OCI-LY7 (cell line): ENCODE measurements around the gene RPS16. TPM values are rescaled to one million over a fixed set of nuclear protein-coding genes. Genes with fewer than 3 reads are reported as not detected.
A peak's percentile ranks its signal among the peaks of the same experiment; 100 is the strongest.

ENCODE experiments used
- BruUV-seq: library from RNA; stranded (reverse); fragments of 400-500 nt; replicated peaks from 2 replicates; lab custom pipeline; 2021; lab: Mats Ljungman, UMichigan
- CTCF ChIA-PET: fragments of 300-600 bp; sonication (Branson Sonifier 250); formaldehyde crosslinking; loops from one replicate; lab custom pipeline; 2022; ENCODE audit warnings: antibody characterized with exemption; ENCODE audit not compliant: unreplicated experiment; lab: Charles Lee
- POLR2A ChIA-PET: fragments of 300-600 bp; sonication (Branson Sonifier 250); formaldehyde crosslinking; loops from one replicate; lab custom pipeline; 2022; ENCODE audit warnings: antibody characterized with exemption; lab: Charles Lee
- DNase-seq: peaks from one replicate; pipeline ENCODE4 v3.0.0-alpha.2; 2015; ENCODE audit warnings: low spot score
- H2AFZ ChIP-seq: fragments of 200-600 bp; sonication (generic), shearing (Covaris generic); 2 replicates; pipeline ENCODE4 v1.6.1; 2014; ENCODE audit warnings: mild to moderate bottlenecking, antibody characterized with exemption, low read length, moderate library complexity
- H3K27ac ChIP-seq: fragments of 200-600 bp; sonication (generic); 2 replicates; pipeline ENCODE4 v1.5.1; 2014; ENCODE audit warnings: mixed run types, low read depth, mild to moderate bottlenecking, moderate library complexity, low read length, inconsistent platforms; ENCODE audit not compliant: poor library complexity, severe bottlenecking
- H3K36me3 ChIP-seq: fragments of 200-600 bp; sonication (generic); 2 replicates; pipeline ENCODE4 v1.6.1; 2014; ENCODE audit warnings: mild to moderate bottlenecking, antibody characterized with exemption, low read length, moderate library complexity, mixed read lengths; ENCODE audit not compliant: insufficient read depth
- H3K4me1 ChIP-seq: fragments of 200-600 bp; sonication (generic); 2 replicates; pipeline ENCODE4 v1.5.1; 2014; ENCODE audit warnings: mild to moderate bottlenecking, low read length; ENCODE audit not compliant: insufficient read depth, poor library complexity, severe bottlenecking
- H3K4me2 ChIP-seq: fragments of 200-600 bp; sonication (generic); 2 replicates; pipeline ENCODE4 v1.6.1; 2014; ENCODE audit warnings: mild to moderate bottlenecking, low read length
- H3K4me3 ChIP-seq: fragments of 200-600 bp; sonication (generic); 2 replicates; pipeline ENCODE4 v1.5.1; 2014; ENCODE audit warnings: mild to moderate bottlenecking, low read depth, low read length; ENCODE audit not compliant: poor library complexity, severe bottlenecking
- H3K79me2 ChIP-seq: fragments of 200-600 bp; sonication (generic); 2 replicates; pipeline ENCODE4 v1.6.1; 2016; ENCODE audit warnings: low read depth, mild to moderate bottlenecking, low read length, moderate library complexity, mixed read lengths; ENCODE audit not compliant: insufficient read depth
- H3K9me2 ChIP-seq: fragments of 200-600 bp; sonication (generic); 2 replicates; pipeline ENCODE4 v1.6.1; 2016; ENCODE audit warnings: mild to moderate bottlenecking, low read length, mixed read lengths; ENCODE audit not compliant: insufficient read depth
- H3K9me3 ChIP-seq: fragments of 200-600 bp; sonication (generic); 2 replicates; pipeline ENCODE4 v1.6.1; 2014; ENCODE audit warnings: mild to moderate bottlenecking, mixed run types, low read length, mixed read lengths
- H4K20me1 ChIP-seq: fragments of 200-600 bp; sonication (generic); 2 replicates; pipeline ENCODE4 v1.6.1; 2014; ENCODE audit warnings: mild to moderate bottlenecking, antibody characterized with exemption, low read length, moderate library complexity, mixed read lengths; ENCODE audit not compliant: insufficient read depth
- EZH2phosphoT487 ChIP-seq: fragments of 200-600 bp; sonication (generic); IDR thresholded peaks from 2 replicates; pipeline ENCODE4 v1.6.1; 2018; ENCODE audit warnings: low read depth, borderline replicate concordance, mild to moderate bottlenecking, mixed run types, antibody characterized with exemption, low read length, moderate library complexity, mixed read lengths
- intact Hi-C: fragments of 100-400 bp; cut with micrococcal nuclease; formaldehyde crosslinking; loops from one replicate; pipeline ENCODE4 v1.10.0; 2022; ENCODE audit not compliant: unreplicated experiment
- total RNA-seq, 2 experiments: library from RNA; depleted of rRNA in 1 of 2; stranded (reverse); fragments of >200 nt in 1 of 2; shearing (Covaris generic) in 1 of 2; gene quantifications; 2 replicates each; pipeline ENCODE4 v1.2.3, GENCODE V29; 2014 to 2022
- TF ChIP-seq, protein P1 (sequence below): fragments of 200-600 bp; sonication (generic); conservative IDR thresholded peaks from 2 replicates; pipeline ENCODE4 v1.5.1; 2014; ENCODE audit warnings: mild to moderate bottlenecking, antibody characterized with exemption, low read length, moderate library complexity, mixed read lengths

RPS16 gene
- total RNA-seq, 2 experiments from 2014 or later, result 634 to 3,661 TPM

DNA sequence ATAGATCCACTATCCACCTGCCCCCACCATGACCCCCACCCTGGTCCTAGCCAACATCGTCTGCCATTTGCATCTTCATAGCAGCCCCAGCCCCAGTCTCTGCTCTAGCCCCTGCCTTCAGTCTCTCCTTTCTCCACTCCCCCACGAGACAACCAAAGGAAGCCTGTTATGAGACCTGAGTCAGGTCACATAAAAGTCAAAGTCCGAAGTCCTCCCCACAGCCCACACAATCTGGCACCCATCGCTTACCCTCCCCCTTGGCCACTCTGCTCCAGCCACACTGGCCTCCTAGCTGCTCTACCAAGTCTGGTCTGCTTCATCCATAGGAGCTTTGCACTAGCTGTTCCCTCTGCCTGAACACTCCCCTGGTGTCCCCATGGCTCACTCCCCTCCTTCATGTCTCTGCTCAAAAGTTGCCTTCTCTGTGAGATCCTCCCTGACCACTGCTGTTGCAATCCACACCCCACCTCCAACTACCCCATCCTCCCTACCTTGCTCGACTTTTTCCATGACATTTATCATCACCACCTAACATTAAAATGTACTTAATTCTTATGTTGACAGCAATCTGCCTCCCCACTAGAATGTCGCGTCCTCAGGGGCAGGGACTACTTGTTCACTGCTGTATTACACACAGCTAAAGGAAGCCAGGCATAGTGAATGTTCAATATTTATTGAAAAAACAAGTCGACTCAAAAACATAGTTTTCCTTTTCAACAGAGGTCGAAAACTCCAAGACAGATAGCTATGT, 24.5 kb downstream of the RPS16 start:
- H3K4me3 ChIP-seq, result peak overlapping the region; percentile 61

DNA sequence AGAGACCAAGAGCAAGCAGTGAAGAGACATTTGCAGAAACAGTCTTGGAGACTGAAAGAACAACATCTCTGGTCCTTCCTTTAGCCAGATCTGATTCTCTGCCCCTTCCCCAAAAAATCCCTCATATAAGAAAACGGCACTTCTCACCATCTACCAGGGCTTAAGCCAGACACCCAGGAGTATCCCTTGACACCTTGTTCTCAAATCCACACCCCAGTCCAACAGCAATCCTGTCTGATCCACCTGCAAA, 25.0 kb downstream of the RPS16 start:
- no peak for DNase-seq
- peaks cover 4% of the 10 kb centered on the region for H4K20me1 ChIP-seq
- ChIA-PET CTCF (interaction anchor here (0.9 kb wide), 1 partner anchor 13 kb away, joined by 3 read pairs; no protein-coding TSS in a partner anchor), POLR2A (interaction anchor here (1.5 kb wide), 1 partner anchor 13 kb away, joined by 9 read pairs; no protein-coding TSS in a partner anchor)
- peaks cover 22% of the 10 kb centered on the region for H3K36me3 ChIP-seq
- peaks cover 43% of the 10 kb centered on the region for H3K79me2 ChIP-seq
- peak overlapping the region; percentile 91 for H3K27ac ChIP-seq
- BruUV-seq, result no TSS peak
- no peaks in the 10 kb centered on the region for H3K9me3 ChIP-seq
- H2AFZ ChIP-seq, result no peak overlapping the region
- H3K4me3 ChIP-seq, result peak overlapping the region; percentile 96
- H3K9me2 ChIP-seq, result no peaks in the 10 kb centered on the region
- H3K4me1 ChIP-seq, result peaks cover 38% of the 10 kb centered on the region
- peak overlapping the region; percentile 96 for H3K4me2 ChIP-seq
- TF ChIP-seq, protein P1, sequence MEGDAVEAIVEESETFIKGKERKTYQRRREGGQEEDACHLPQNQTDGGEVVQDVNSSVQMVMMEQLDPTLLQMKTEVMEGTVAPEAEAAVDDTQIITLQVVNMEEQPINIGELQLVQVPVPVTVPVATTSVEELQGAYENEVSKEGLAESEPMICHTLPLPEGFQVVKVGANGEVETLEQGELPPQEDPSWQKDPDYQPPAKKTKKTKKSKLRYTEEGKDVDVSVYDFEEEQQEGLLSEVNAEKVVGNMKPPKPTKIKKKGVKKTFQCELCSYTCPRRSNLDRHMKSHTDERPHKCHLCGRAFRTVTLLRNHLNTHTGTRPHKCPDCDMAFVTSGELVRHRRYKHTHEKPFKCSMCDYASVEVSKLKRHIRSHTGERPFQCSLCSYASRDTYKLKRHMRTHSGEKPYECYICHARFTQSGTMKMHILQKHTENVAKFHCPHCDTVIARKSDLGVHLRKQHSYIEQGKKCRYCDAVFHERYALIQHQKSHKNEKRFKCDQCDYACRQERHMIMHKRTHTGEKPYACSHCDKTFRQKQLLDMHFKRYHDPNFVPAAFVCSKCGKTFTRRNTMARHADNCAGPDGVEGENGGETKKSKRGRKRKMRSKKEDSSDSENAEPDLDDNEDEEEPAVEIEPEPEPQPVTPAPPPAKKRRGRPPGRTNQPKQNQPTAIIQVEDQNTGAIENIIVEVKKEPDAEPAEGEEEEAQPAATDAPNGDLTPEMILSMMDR, result no peak
- no peak for TF ChIP-seq EZH2phosphoT487
- intact Hi-C loops, result loop anchor here (1.0 kb wide), 1 partner anchor 198 kb away; no protein-coding TSS in a partner anchor

More for the DNA sequence above, 24.5 kb downstream of the RPS16 start:
- Histone ChIP-seq H3K36me3 (peaks cover 27% of the 10 kb centered on the region), H4K20me1 (peaks cover 4% of the 10 kb centered on the region), H3K9me3 (no peaks in the 10 kb centered on the region), H3K4me1 (peaks cover 33% of the 10 kb centered on the region), H3K4me2 (peak overlapping the region; percentile 96), H3K27ac (peak overlapping the region; percentile 91), H3K79me2 (peaks cover 43% of the 10 kb centered on the region), H2AFZ (no peak overlapping the region), H3K9me2 (no peaks in the 10 kb centered on the region)
- POLR2A ChIA-PET, result interaction anchor here (1.3 to 1.6 kb wide), 4 partner anchors 9 to 25 kb away, joined by 4 to 9 read pairs (median 6); partner anchors contain the start of genes MED29, PAF1 and RPS16
- BruUV-seq, result no TSS peak
- CTCF ChIA-PET, result interaction anchor here (0.9 to 1.0 kb wide), 2 partner anchors 10 to 13 kb away, joined by 3 read pairs; no protein-coding TSS in a partner anchor
- intact Hi-C loops, result loop anchor here (1.0 kb wide), 1 partner anchor 199 kb away; no protein-coding TSS in a partner anchor
- no peak for DNase-seq
- TF ChIP-seq, protein P1, result no peak
- TF ChIP-seq EZH2phosphoT487, result no peak
